ENCODE measurements around the gene PTCH1. TPM values are rescaled to one million over a fixed set of nuclear protein-coding genes. Genes with fewer than 3 reads are reported as not detected.

Gene PTCH1
- total RNA-seq, 2 experiments from 2014 or later: 15.8 to 17.0 TPM

DNA sequence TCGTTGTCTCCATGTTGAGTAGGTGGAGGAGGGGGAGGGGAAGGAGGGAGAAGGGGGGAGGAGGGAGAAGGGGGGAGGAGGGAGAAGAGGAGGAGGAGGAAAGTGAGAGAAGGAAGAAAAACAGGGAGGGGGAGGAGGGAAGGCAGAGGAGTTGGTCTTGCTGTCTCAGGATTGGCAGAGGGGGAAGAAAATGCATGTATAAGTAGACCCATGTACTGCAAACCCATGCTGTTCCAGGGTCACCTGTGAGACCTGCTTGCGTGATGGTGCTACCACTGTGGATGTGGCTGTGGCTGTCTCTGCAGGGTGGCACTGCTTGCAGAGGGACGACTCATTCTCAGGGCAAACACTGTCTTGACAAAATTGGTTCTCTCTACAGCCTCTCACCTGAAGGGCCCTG is 76.3 kb downstream of the PTCH1 start:
- ATAC-seq (ENCODE audit: poor library complexity): no peak
- no peaks in the 10 kb centered on the region for H3K27me3 Mint-ChIP-seq
- POLR2A ChIA-PET: no interaction called here
- no peak overlapping the region for H3K4me3 Mint-ChIP-seq
- no peaks in the 10 kb centered on the region for H3K4me1 ChIP-seq (ENCODE audit: insufficient read depth, low read length)
- CTCF ChIA-PET: no interaction called here
- intact Hi-C loops (cut with DNase I, micrococcal nuclease): no loop called here
- peaks cover 1% of the 10 kb centered on the region for H3K4me1 Mint-ChIP-seq (ENCODE audit: low read depth)
- H3K4me3 ChIP-seq (ENCODE audit: low read length): no peak overlapping the region
- no peak overlapping the region for H3K27ac ChIP-seq (ENCODE audit: low read depth in 1 of 2, low read length in 2 of 2)
- peaks cover 4% of the 10 kb centered on the region for H3K36me3 ChIP-seq (ENCODE audit: insufficient read depth, low read length)
- TF ChIP-seq, protein P1, sequence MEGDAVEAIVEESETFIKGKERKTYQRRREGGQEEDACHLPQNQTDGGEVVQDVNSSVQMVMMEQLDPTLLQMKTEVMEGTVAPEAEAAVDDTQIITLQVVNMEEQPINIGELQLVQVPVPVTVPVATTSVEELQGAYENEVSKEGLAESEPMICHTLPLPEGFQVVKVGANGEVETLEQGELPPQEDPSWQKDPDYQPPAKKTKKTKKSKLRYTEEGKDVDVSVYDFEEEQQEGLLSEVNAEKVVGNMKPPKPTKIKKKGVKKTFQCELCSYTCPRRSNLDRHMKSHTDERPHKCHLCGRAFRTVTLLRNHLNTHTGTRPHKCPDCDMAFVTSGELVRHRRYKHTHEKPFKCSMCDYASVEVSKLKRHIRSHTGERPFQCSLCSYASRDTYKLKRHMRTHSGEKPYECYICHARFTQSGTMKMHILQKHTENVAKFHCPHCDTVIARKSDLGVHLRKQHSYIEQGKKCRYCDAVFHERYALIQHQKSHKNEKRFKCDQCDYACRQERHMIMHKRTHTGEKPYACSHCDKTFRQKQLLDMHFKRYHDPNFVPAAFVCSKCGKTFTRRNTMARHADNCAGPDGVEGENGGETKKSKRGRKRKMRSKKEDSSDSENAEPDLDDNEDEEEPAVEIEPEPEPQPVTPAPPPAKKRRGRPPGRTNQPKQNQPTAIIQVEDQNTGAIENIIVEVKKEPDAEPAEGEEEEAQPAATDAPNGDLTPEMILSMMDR (IDR thresholded peaks at IDR 0.05): no peak
- DNase-seq: no peak
- no peaks in the 10 kb centered on the region for H3K9me3 Mint-ChIP-seq
- H3K36me3 Mint-ChIP-seq (ENCODE audit: low read depth): peaks cover 8% of the 10 kb centered on the region
- H3K27me3 ChIP-seq (ENCODE audit: control insufficient read depth in 1 of 2, insufficient read depth in 2 of 2, low read length in 2 of 2): no peaks in the 10 kb centered on the region
- no peak overlapping the region for H3K27ac Mint-ChIP-seq
- no peaks in the 10 kb centered on the region for H3K9me3 ChIP-seq (ENCODE audit: control insufficient read depth in 1 of 2, insufficient read depth in 1 of 2, low read length in 2 of 2)

DNA sequence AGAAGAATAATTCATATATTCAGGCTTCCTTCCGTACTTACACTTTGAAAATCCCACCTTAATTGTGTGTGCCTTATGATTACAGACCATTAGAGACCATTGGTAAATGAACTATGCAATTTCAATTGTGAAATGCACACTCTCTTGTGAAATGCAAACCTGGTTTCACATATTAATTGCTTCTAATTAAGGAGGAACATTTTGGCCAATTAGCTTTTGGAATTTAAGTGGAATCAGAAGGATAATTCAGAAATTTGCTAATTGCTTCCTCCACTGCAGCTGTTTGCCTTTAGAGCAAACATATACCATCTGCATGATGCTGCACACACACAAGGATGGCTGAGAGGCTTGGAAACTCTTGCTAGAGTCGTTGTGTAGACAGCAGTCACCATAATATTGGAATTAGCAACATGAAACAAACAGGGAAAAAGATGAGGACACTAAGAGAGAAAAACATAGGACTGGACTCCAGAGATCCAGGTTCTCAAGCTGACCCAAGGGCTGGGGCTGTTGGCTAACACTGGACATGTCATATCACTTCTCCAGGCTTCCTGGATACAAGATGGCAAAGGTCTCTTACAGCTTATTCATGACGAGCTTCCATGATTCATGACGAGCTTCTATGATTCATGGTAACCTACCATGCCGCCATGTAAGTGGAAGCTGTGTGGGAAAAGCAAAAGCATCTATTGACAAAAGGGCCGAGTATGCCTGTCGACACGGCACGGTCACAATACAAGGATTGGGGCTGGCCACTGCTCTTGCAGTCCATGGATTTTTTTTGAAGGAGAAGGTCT is 78.0 kb downstream of the PTCH1 start:
- TF ChIP-seq, protein P1 (IDR thresholded peaks at IDR 0.05): no peak
- CTCF ChIA-PET: no interaction called here

GRCh38 chr9:95437559-95437958 is 79.2 kb downstream of the PTCH1 start:
- TF ChIP-seq, protein P1 (IDR thresholded peaks at IDR 0.05): no peak
- no peak for ATAC-seq (ENCODE audit: poor library complexity)
- intact Hi-C loops (cut with DNase I, micrococcal nuclease): no loop called here

More for the DNA sequence above, 78.0 kb downstream of the PTCH1 start:
- DNase-seq (no peak), ATAC-seq (ENCODE audit: poor library complexity) (no peak)
- Mint-ChIP-seq H3K27me3 (no peaks in the 10 kb centered on the region), H3K9me3 (no peaks in the 10 kb centered on the region), H3K4me1 (ENCODE audit: low read depth) (peaks cover 10% of the 10 kb centered on the region), H3K27ac (no peak overlapping the region), H3K4me3 (no peak overlapping the region), H3K36me3 (ENCODE audit: low read depth) (no peaks in the 10 kb centered on the region)
- Histone ChIP-seq H3K27me3 (ENCODE audit: control insufficient read depth in 1 of 2, insufficient read depth in 2 of 2, low read length in 2 of 2) (no peaks in the 10 kb centered on the region), H3K4me3 (ENCODE audit: low read length) (no peak overlapping the region), H3K9me3 (ENCODE audit: control insufficient read depth in 1 of 2, insufficient read depth in 1 of 2, low read length in 2 of 2) (peaks cover 0 to 5% of the 10 kb centered on the region in 2 experiments), H3K4me1 (ENCODE audit: insufficient read depth, low read length) (no peaks in the 10 kb centered on the region), H3K36me3 (ENCODE audit: insufficient read depth, low read length) (no peaks in the 10 kb centered on the region), H3K27ac (ENCODE audit: low read depth in 1 of 2, low read length in 2 of 2) (no peak overlapping the region)
- POLR2A ChIA-PET: no interaction called here
- intact Hi-C loops (cut with DNase I, micrococcal nuclease): no loop called here

More at GRCh38 chr9:95437559-95437958, 79.2 kb downstream of the PTCH1 start:
- Histone ChIP-seq H3K4me3 (ENCODE audit: low read length) (no peak overlapping the region), H3K27me3 (ENCODE audit: control insufficient read depth in 1 of 2, insufficient read depth in 2 of 2, low read length in 2 of 2) (no peaks in the 10 kb centered on the region), H3K27ac (ENCODE audit: low read depth in 1 of 2, low read length in 2 of 2) (no peak overlapping the region), H3K9me3 (ENCODE audit: control insufficient read depth in 1 of 2, insufficient read depth in 1 of 2, low read length in 2 of 2) (peaks cover 0 to 5% of the 10 kb centered on the region in 2 experiments), H3K4me1 (ENCODE audit: insufficient read depth, low read length) (no peaks in the 10 kb centered on the region), H3K36me3 (ENCODE audit: insufficient read depth, low read length) (no peaks in the 10 kb centered on the region)
- Mint-ChIP-seq H3K9me3 (no peaks in the 10 kb centered on the region), H3K36me3 (ENCODE audit: low read depth) (no peaks in the 10 kb centered on the region), H3K27me3 (no peaks in the 10 kb centered on the region), H3K27ac (no peak overlapping the region), H3K4me1 (ENCODE audit: low read depth) (peaks cover 10% of the 10 kb centered on the region), H3K4me3 (no peak overlapping the region)
- DNase-seq: no peak
- POLR2A ChIA-PET: no interaction called here
- CTCF ChIA-PET: no interaction called here

Data from CD4-positive, alpha-beta T cell (primary cell).